Adrenal gland (tissue), 12 donors: Measurements from ENCODE around the gene ENO4. TPM values are rescaled to one million over a fixed set of nuclear protein-coding genes. Genes with fewer than 3 reads are reported as not detected.

Source experiments
- DNase-seq, 7 donors: peaks; one replicate each; pipeline ENCODE4 v3.0.0-alpha.2; 2019 to 2020
- H3K27ac ChIP-seq, 5 donors: fragments of 200-600 bp; sonication (generic) in 4 of 5; 1 replicate in 3 of 5; 2 replicates in 2 of 5; pipeline versions ENCODE4 v1.5.1 to v1.8.0; 2016 to 2020; ENCODE audit warnings: mild to moderate bottlenecking in 1 of 5
- H3K27me3 ChIP-seq: fragments of 200-600 bp; 2 replicates; pipeline ENCODE4 v1.8.0; 2021
- H3K36me3 ChIP-seq, 2 donors: fragments of 200-600 bp; replicated peaks in 1 of 2; 1 replicate in 1 of 2; 2 replicates in 1 of 2; pipeline versions ENCODE4 v1.5.1 to v1.8.0; 2018 to 2022
- H3K4me1 ChIP-seq, 2 donors: fragments of 200-600 bp; replicated peaks in 1 of 2; 1 replicate in 1 of 2; 2 replicates in 1 of 2; pipeline versions ENCODE4 v1.5.1 to v1.8.0; 2018 to 2021
- H3K4me3 ChIP-seq, 4 donors: fragments of 200-600 bp; sonication (generic) in 3 of 4; one replicate each; pipeline ENCODE4 v1.5.1; 2016 to 2018
- H3K9me3 ChIP-seq, 3 donors: fragments of 200-600 bp; sonication (generic) in 1 of 3; replicated peaks in 1 of 3; 1 replicate in 2 of 3; 2 replicates in 1 of 3; pipeline versions ENCODE4 v1.5.1 to v1.8.0; 2016 to 2021
- CTCF ChIP-seq, 6 experiments: fragments of 450-650 bp in 4 of 6; fragments of 200-600 bp in 2 of 6; sonication (generic) in 1 of 6; IDR thresholded peaks; 1 replicate in 5 of 6; 2 replicates in 1 of 6; pipeline versions ENCODE4 v1.5.1 to v1.8.0; 2016 to 2021; ENCODE audit warnings: antibody characterized with exemption in 6 of 6, mild to moderate bottlenecking in 2 of 6, moderate library complexity in 1 of 6
- POLR2A ChIP-seq, 2 donors: fragments of 450-650 bp; IDR thresholded peaks; one replicate each; pipeline ENCODE4 v1.6.1; 2017; ENCODE audit warnings: antibody characterized with exemption in 2 of 2, mild to moderate bottlenecking in 2 of 2, moderate library complexity in 1 of 2
- WGBS, 4 donors: extraction: QIAGEN DNeasy Blood & Tissue Kit in 2 of 4; methylation state at CpG; one replicate each; pipeline versions ENCODE4 v1.1.5 to v1.1.7; 2013 to 2017; 5-methylcytosine and 5-hydroxymethylcytosine counted together
- intact Hi-C, 2 donors: fragments of 100-400 bp; cut with DNase I; formaldehyde crosslinking; loops; one replicate each; pipeline versions ENCODE4 v1.14.1 to v1.15.0; 2022 to 2023
- polyA plus RNA-seq, 3 donors: library from polyadenylated mRNA; stranded (reverse); fragments of 200-250 nt in 2 of 3; fragments of 350-450 nt in 1 of 3; fragmentation: Illumina TruSeq in 1 of 3; extraction: RNeasy Lipid Tissue Mini Kit (QIAGEN cat#74804) in 1 of 3; gene quantifications; one replicate each; pipeline ENCODE4 v1.2.3, GENCODE V29; 2013 to 2014
- total RNA-seq, 9 donors: library from RNA; depleted of rRNA in 4 of 9; stranded (reverse); fragments of >200 nt in 4 of 9; fragments of 120-200 nt in 1 of 9; fragmentation: NEBNext Ultra II Directional in 1 of 9; extraction: Animal tissue kit (Norgen Biotek cat#: 25700) in 1 of 9; gene quantifications; one replicate each; pipeline versions ENCODE4 v1.1.0 to v1.2.4, GENCODE V29; 2013 to 2023
- donor health status: healthy with polysubstance abuse.
- donor health status: Bipolar disorder and iron deficiency.
- donor health status: DM: yes; HTN: yes; CAD: no.
- donor health status: DM: no; HTN: no; CAD: no.
- donor health status: DM: no; HTN: no; CAD: no.
- donor health status: DM: yes; HTN: yes; CAD: no.

Gene ENO4
- total and polyA plus RNA-seq, 12 donors: 0.11 to 6.8 (median 0.42) TPM; not detected in 1

GRCh38 chr10:116907245-116907987 lies 58.1 kb downstream of the ENO4 start:
- Histone ChIP-seq H3K9me3 (no peaks in the 10 kb centered on the region), H3K27ac (no peak overlapping the region), H3K27me3 (no peaks in the 10 kb centered on the region), H3K4me3 (no peak overlapping the region), H3K36me3 (peaks cover 0 to 5% of the 10 kb centered on the region in 2 donors), H3K4me1 (no peaks in the 10 kb centered on the region)
- 69 to 84% (median 75%) methylated on average over 6 of the region's 6 CpGs for WGBS, 4 donors
- no peak for DNase-seq
- TF ChIP-seq CTCF (IDR thresholded peaks at IDR 0.05): no peak
- no peak for TF ChIP-seq POLR2A (IDR thresholded peaks at IDR 0.05)
- intact Hi-C loops: no loop called here

- 74 to 83% (median 80%) methylated on average over 1 of the region's 1 CpG for WGBS, 4 donors
- Histone ChIP-seq H3K9me3 (no peaks in the 10 kb centered on the region), H3K27me3 (no peaks in the 10 kb centered on the region), H3K4me1 (no peaks in the 10 kb centered on the region), H3K36me3 (peaks cover 0 to 5% of the 10 kb centered on the region in 2 donors), H3K4me3 (no peak overlapping the region), H3K27ac (no peak overlapping the region)
- intact Hi-C loops: no loop called here
- DNase-seq: no peak
- TF ChIP-seq POLR2A (IDR thresholded peaks at IDR 0.05): no peak
- TF ChIP-seq CTCF (IDR thresholded peaks at IDR 0.05): no peak
These were observed 60.0 kb downstream of the ENO4 start for GRCh38 chr10:116909307-116909706.

GRCh38 chr10:116910910-116911309 lies 61.6 kb downstream of the ENO4 start:
- Histone ChIP-seq H3K9me3 (no peaks in the 10 kb centered on the region), H3K27me3 (no peaks in the 10 kb centered on the region), H3K4me1 (no peaks in the 10 kb centered on the region), H3K4me3 (no peak overlapping the region), H3K36me3 (peaks cover 0 to 2% of the 10 kb centered on the region in 2 donors), H3K27ac (no peak overlapping the region)
- intact Hi-C loops: no loop called here
- TF ChIP-seq CTCF (IDR thresholded peaks at IDR 0.05) (no peak), POLR2A (IDR thresholded peaks at IDR 0.05) (no peak)
- no peak for DNase-seq
- WGBS, 4 donors: 95% methylated on average over 3 of the region's 3 CpGs

GRCh38 chr10:116912162-116912561 lies 62.9 kb downstream of the ENO4 start:
- Histone ChIP-seq H3K27me3 (no peaks in the 10 kb centered on the region), H3K36me3 (no peaks in the 10 kb centered on the region), H3K4me3 (no peak overlapping the region), H3K9me3 (no peaks in the 10 kb centered on the region), H3K27ac (no peak overlapping the region), H3K4me1 (no peaks in the 10 kb centered on the region)
- TF ChIP-seq POLR2A (IDR thresholded peaks at IDR 0.05): no peak
- no peak for TF ChIP-seq CTCF (IDR thresholded peaks at IDR 0.05)
- intact Hi-C loops: no loop called here
- DNase-seq: no peak
- WGBS, 4 donors: 59 to 88% (median 79%) methylated on average over 1 of the region's 1 CpG
